Measurements from ENCODE around the gene UBE2K.

DNA sequence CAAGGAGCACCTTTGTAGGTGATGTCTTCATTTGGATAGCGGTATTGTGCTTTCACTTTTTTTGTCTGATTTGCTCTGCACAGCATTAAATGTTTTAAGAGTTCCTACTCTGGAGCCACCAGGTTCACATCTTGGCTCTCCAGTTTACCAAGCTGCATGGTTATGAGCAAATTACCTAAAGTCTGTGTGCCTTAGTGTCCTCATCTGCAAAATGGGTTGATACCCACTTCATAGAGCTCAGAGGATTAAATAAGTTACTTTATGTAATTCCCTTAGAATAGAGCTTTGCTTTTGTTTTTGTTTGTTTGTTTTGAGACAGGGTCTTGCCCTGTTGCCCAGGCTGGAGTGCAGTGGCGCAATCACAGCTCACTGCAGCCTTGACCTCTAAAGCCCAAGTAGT is 58.2 kb downstream of the UBE2K start:
- TF ChIP-seq, protein P1, sequence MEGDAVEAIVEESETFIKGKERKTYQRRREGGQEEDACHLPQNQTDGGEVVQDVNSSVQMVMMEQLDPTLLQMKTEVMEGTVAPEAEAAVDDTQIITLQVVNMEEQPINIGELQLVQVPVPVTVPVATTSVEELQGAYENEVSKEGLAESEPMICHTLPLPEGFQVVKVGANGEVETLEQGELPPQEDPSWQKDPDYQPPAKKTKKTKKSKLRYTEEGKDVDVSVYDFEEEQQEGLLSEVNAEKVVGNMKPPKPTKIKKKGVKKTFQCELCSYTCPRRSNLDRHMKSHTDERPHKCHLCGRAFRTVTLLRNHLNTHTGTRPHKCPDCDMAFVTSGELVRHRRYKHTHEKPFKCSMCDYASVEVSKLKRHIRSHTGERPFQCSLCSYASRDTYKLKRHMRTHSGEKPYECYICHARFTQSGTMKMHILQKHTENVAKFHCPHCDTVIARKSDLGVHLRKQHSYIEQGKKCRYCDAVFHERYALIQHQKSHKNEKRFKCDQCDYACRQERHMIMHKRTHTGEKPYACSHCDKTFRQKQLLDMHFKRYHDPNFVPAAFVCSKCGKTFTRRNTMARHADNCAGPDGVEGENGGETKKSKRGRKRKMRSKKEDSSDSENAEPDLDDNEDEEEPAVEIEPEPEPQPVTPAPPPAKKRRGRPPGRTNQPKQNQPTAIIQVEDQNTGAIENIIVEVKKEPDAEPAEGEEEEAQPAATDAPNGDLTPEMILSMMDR (IDR thresholded peaks at IDR 0.05) = no peak
- TF ChIP-seq POLR2AphosphoS5 (IDR thresholded peaks at IDR 0.05) = no peak
- no peak for TF ChIP-seq POLR2A (IDR thresholded peaks at IDR 0.05; ENCODE audit: low read depth)
- no peak for TF ChIP-seq EP300 (IDR thresholded peaks at IDR 0.05)

Measured in esophagus muscularis mucosa (tissue), 4 donors.